Gastroesophageal sphincter (tissue), 4 donors: ENCODE results near the gene BRD8. TPM values are rescaled to one million over a fixed set of nuclear protein-coding genes. Genes with fewer than 3 reads are reported as not detected.

Experiments
- ATAC-seq: fragments of 150-250 bp; one replicate; pipeline ENCODE4 v1.9.1; 2016; ENCODE audit warnings: mild to moderate bottlenecking, moderate library complexity
- H3K27ac ChIP-seq, 4 donors: fragments of 200-600 bp; sonication (generic) in 3 of 4; 1 replicate in 3 of 4; 2 replicates in 1 of 4; pipeline ENCODE4 v1.5.1; 2016 to 2019
- H3K27me3 ChIP-seq: fragments of 200-600 bp; sonication (generic); one replicate; pipeline ENCODE4 v1.5.1; 2019
- H3K36me3 ChIP-seq, 2 donors: fragments of 200-600 bp; sonication (generic); one replicate each; pipeline ENCODE4 v1.5.1; 2019; ENCODE audit warnings: control low read depth in 1 of 2
- H3K4me1 ChIP-seq, 3 donors: fragments of 200-600 bp; sonication (generic); 1 replicate in 2 of 3; 2 replicates in 1 of 3; pipeline ENCODE4 v1.5.1; 2016 to 2019; ENCODE audit warnings: control low read depth in 2 of 3
- H3K4me3 ChIP-seq, 2 donors: fragments of 200-600 bp; sonication (generic); one replicate each; pipeline ENCODE4 v1.5.1; 2019; ENCODE audit warnings: mild to moderate bottlenecking in 1 of 2, moderate library complexity in 1 of 2
- H3K9me3 ChIP-seq, 3 donors: fragments of 200-600 bp; sonication (generic); one replicate each; pipeline ENCODE4 v1.5.1; 2017 to 2019; ENCODE audit warnings: control low read depth in 2 of 3
- EP300 ChIP-seq: sonication (generic); formaldehyde crosslinking; IDR thresholded peaks from one replicate; pipeline ENCODE4 v1.6.1; 2017; ENCODE audit warnings: antibody characterized with exemption, mild to moderate bottlenecking
- POLR2A ChIP-seq, 2 donors: fragments of 450-650 bp; IDR thresholded peaks; one replicate each; pipeline ENCODE4 v1.6.1; 2017; ENCODE audit warnings: antibody characterized with exemption in 2 of 2, mild to moderate bottlenecking in 2 of 2, moderate library complexity in 1 of 2
- POLR2AphosphoS5 ChIP-seq: sonication (generic); formaldehyde crosslinking; IDR thresholded peaks from one replicate; pipeline ENCODE4 v1.6.1; 2017; ENCODE audit warnings: antibody characterized with exemption
- WGBS, 2 donors: methylation state at CpG; one replicate each; pipeline ENCODE4 v1.1.5; 2018; ENCODE audit warnings: low coverage in 1 of 2; 5-methylcytosine and 5-hydroxymethylcytosine counted together
- total RNA-seq, 4 donors: library from RNA; depleted of rRNA; stranded (reverse); fragments of >200 nt; gene quantifications; one replicate each; pipeline ENCODE4 v1.1.0, GENCODE V29; 2016
- TF ChIP-seq, protein P1 (sequence below), 4 experiments: fragments of 200-600 bp in 2 of 4; fragments of 450-650 bp in 2 of 4; sonication (generic) in 1 of 4; IDR thresholded peaks; one replicate each; pipeline ENCODE4 v1.5.1; 2017 to 2019; ENCODE audit warnings: antibody characterized with exemption in 4 of 4, mild to moderate bottlenecking in 2 of 4, moderate library complexity in 2 of 4

The BRD8 gene
- total RNA-seq, 4 donors from 2014 or later, result 33.7 to 50.9 (median 38.9) TPM

DNA sequence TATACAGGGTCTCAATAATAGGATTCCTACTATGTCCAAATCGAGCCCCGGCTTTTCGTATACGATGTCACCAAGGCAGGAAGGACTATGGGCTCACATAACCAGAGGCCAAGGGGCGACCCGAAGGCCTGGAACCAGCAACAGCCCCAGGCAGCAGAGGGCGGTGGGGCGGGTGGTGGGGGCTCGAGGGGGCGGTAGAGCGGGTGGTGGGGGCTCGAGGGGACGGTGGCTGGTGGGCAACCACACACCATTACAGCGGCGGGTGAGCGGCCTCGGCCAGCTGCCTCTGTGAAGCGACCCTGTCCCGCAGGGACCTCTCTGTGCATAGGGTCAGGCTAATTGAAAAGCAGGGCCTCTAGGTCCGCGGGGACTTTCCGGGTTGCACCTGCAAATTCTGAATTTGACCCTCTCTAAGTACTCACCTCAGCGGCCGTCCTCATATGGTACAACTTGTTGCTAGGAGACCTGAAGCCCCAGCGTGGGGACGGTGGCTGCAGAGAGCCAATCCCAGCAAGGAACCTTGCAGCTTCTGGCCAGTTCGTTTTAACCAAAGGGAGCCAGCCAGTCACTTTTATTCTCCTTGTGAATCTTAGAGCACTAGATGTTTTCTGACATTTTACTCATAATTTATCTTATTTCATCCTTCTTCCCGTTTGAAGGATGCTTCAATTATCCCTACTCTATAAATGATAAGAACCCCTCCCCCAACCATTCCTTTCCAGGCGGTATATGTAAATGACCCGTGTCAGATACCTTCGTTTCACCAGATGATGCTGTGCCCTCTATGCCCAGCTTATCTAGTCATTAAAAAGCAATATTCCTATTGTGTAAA, 39.3 kb downstream of the BRD8 start, which contains the start of gene NME5:
NME5 (minus strand) TSS at position 480 of the 832 bp plus-strand sequence. CDS start 648 bp downstream, outside the sequence.
- peak; percentile 66 for ATAC-seq
- TF ChIP-seq POLR2AphosphoS5, result no peak
- TF ChIP-seq EP300, result no peak
- no peaks in the 10 kb centered on the region for H3K36me3 ChIP-seq
- 6 to 11% methylated on average over 5 to 13 of the region's 31 CpGs for WGBS, 2 donors
- H3K27ac ChIP-seq, result peak within 1 kb of the TSS in 1 of 4 donors; percentile 52
- H3K4me1 ChIP-seq, result peaks cover 0 to 7% (median 0%) of the 10 kb centered on the region in 3 donors
- no peaks in the 10 kb centered on the region for H3K9me3 ChIP-seq
- H3K27me3 ChIP-seq, result no peaks in the 10 kb centered on the region
- peak within 1 kb of the TSS; percentile 57 to 61 for H3K4me3 ChIP-seq

DNA sequence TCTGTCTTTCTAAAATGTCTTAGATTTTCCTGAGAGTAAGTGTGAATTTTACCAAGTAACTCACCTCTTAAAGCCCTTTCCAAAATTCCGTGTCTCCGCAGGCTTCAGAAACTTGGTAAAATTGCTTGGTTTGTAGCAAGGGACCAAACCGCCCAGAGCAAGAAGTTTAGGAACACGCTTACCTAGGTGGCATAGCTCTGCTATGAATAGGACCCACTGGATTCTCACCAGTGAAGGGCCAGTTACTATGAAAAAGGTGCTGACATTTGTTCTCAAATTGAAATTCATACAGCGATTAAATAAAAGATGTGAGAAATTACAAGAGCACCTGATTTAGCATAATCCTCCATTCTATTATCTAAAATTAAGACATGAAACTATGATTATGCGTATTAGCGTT, 45.9 kb downstream of the BRD8 start:
- Histone ChIP-seq H3K9me3 (no peaks in the 10 kb centered on the region), H3K4me1 (no peaks in the 10 kb centered on the region), H3K4me3 (peak overlapping the region in 1 of 2 donors; percentile 45), H3K36me3 (no peaks in the 10 kb centered on the region), H3K27ac (no peak overlapping the region), H3K27me3 (no peaks in the 10 kb centered on the region)
- 91 to 93% methylated on average over 5 to 7 of the region's 7 CpGs for WGBS, 2 donors
- TF ChIP-seq, protein P1, sequence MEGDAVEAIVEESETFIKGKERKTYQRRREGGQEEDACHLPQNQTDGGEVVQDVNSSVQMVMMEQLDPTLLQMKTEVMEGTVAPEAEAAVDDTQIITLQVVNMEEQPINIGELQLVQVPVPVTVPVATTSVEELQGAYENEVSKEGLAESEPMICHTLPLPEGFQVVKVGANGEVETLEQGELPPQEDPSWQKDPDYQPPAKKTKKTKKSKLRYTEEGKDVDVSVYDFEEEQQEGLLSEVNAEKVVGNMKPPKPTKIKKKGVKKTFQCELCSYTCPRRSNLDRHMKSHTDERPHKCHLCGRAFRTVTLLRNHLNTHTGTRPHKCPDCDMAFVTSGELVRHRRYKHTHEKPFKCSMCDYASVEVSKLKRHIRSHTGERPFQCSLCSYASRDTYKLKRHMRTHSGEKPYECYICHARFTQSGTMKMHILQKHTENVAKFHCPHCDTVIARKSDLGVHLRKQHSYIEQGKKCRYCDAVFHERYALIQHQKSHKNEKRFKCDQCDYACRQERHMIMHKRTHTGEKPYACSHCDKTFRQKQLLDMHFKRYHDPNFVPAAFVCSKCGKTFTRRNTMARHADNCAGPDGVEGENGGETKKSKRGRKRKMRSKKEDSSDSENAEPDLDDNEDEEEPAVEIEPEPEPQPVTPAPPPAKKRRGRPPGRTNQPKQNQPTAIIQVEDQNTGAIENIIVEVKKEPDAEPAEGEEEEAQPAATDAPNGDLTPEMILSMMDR (IDR thresholded peaks at IDR 0.05), result no peak
- TF ChIP-seq EP300, result no peak
- TF ChIP-seq POLR2A (IDR thresholded peaks at IDR 0.05), result no peak
- no peak for TF ChIP-seq POLR2AphosphoS5
- no peak for ATAC-seq

DNA sequence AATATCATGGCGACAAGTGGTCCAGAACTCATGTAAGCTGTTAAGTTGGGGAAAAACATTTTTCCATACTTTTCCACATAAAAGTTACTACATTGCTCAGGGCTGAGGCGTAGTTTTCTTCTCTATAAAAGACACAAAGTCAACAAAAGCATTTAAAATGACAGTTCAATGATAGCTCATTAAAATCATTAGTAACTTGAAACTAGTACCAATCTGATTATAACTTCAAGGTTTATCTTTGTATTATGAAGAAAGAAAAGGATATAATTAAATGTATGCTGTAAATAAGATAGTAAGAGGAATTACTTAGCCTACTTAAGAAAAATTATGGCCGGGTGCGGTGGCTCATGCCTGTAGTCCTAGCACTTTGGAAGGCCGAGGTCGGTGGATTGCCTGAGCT, 49.1 kb downstream of the BRD8 start:
- H3K9me3 ChIP-seq, result no peaks in the 10 kb centered on the region
- TF ChIP-seq, protein P1 (IDR thresholded peaks at IDR 0.05), result no peak
- TF ChIP-seq EP300, result no peak
- no peak for TF ChIP-seq POLR2A (IDR thresholded peaks at IDR 0.05)
- TF ChIP-seq POLR2AphosphoS5, result no peak
- no peak overlapping the region for H3K4me3 ChIP-seq
- WGBS, 2 donors, result 84% methylated on average over 3 to 6 of the region's 6 CpGs
- H3K4me1 ChIP-seq, result no peaks in the 10 kb centered on the region
- H3K27me3 ChIP-seq, result no peaks in the 10 kb centered on the region
- no peaks in the 10 kb centered on the region for H3K36me3 ChIP-seq
- no peak overlapping the region for H3K27ac ChIP-seq
- no peak for ATAC-seq

DNA sequence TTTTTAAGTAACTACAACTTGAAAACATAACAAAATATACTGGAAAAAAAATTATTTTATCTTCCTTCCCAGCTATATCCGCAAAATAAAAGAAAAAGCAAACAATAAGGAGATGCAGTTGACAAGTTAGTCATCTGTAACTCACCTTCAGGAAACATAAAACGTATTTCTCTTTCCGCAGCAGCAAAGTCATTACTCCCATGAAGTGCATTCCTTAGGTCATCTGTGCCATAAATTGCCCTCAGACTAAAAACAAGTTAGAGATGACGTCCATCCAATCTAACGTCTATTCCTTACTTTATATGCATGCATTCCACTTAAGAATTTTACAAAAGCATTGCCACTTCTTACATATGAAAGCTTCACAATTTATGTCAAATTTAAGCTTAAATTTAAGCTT, 50.1 kb downstream of the BRD8 start:
- ATAC-seq, result no peak
- H3K4me3 ChIP-seq, result no peak overlapping the region
- no peaks in the 10 kb centered on the region for H3K9me3 ChIP-seq
- no peak for TF ChIP-seq EP300
- TF ChIP-seq, protein P1 (IDR thresholded peaks at IDR 0.05), result no peak
- no peak for TF ChIP-seq POLR2A (IDR thresholded peaks at IDR 0.05)
- TF ChIP-seq POLR2AphosphoS5, result no peak
- H3K27ac ChIP-seq, result no peak overlapping the region
- 66 to 69% methylated on average over 5 of the region's 5 CpGs for WGBS, 2 donors
- no peaks in the 10 kb centered on the region for H3K4me1 ChIP-seq
- no peaks in the 10 kb centered on the region for H3K27me3 ChIP-seq
- H3K36me3 ChIP-seq, result no peaks in the 10 kb centered on the region

DNA sequence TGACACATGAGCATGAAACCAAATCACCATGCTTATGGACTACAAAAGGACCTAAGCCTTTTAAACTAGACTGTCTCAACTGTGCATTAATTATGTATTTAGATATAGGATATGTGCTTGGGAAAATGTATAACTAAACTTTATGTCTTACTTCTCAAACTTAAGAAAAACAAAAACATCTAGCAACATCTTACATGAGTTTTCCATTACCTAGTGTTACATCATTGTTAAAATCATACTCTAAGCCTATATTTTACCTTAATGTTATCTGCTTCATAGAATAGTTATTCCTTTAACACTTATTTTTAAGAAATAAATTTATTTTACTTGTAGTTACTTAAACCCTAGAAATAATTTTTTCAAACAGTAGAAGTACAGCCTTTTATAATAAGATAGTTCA, 63.2 kb downstream of the BRD8 start:
- Histone ChIP-seq H3K9me3 (no peaks in the 10 kb centered on the region), H3K4me1 (peaks cover 0 to 10% (median 0%) of the 10 kb centered on the region in 3 donors), H3K27ac (no peak overlapping the region), H3K27me3 (no peaks in the 10 kb centered on the region), H3K4me3 (no peak overlapping the region), H3K36me3 (no peaks in the 10 kb centered on the region)
- no peak for ATAC-seq
- TF ChIP-seq POLR2A (IDR thresholded peaks at IDR 0.05) (no peak), EP300 (no peak), POLR2AphosphoS5 (no peak)
- TF ChIP-seq, protein P1 (IDR thresholded peaks at IDR 0.05), result no peak
